HepG2 (cell line): ENCODE measurements around the gene NHSL1. TPM values are rescaled to one million over a fixed set of nuclear protein-coding genes. Genes with fewer than 3 reads are reported as not detected.
A peak's percentile ranks its signal among the peaks of the same experiment; 100 is the strongest.

Source experiments
- FOXK1 ChIP-seq: sonication (generic); formaldehyde crosslinking; IDR thresholded peaks from 2 replicates; pipeline ENCODE4 v1.4.0; 2020; ENCODE audit warnings: low read depth, missing genetic modification reagents, borderline replicate concordance
- GZF1 ChIP-seq: sonication (generic); formaldehyde crosslinking; IDR thresholded peaks from 2 replicates; pipeline ENCODE4 v1.5.1; 2020; ENCODE audit warnings: mild to moderate bottlenecking, missing genetic modification reagents
- ISX ChIP-seq: sonication (generic); formaldehyde crosslinking; conservative IDR thresholded peaks from 2 replicates; pipeline ENCODE4 v1.5.0; 2020; ENCODE audit warnings: missing genetic modification reagents
- ONECUT2 ChIP-seq: sonication (generic); formaldehyde crosslinking; IDR thresholded peaks from 2 replicates; pipeline ENCODE4 v1.4.0; 2020; ENCODE audit warnings: missing genetic modification reagents
- REL ChIP-seq: sonication (generic); formaldehyde crosslinking; conservative IDR thresholded peaks from 2 replicates; pipeline ENCODE4 v1.8.0; 2022; ENCODE audit warnings: mild to moderate bottlenecking, missing genetic modification reagents, moderate library complexity
- RFX3 ChIP-seq: IDR thresholded peaks from 2 replicates; pipeline ENCODE4 v1.6.1; 2016; ENCODE audit warnings: missing biosample characterization, missing genetic modification reagents
- SMYD3 ChIP-seq: sonication (generic); formaldehyde crosslinking; IDR thresholded peaks from 2 replicates; pipeline ENCODE4 v1.8.1; 2023; ENCODE audit warnings: mild to moderate bottlenecking, missing genetic modification reagents
- SP140L ChIP-seq: sonication (generic); formaldehyde crosslinking; IDR thresholded peaks from 2 replicates; pipeline ENCODE4 v1.4.0; 2020; ENCODE audit warnings: missing genetic modification reagents, borderline replicate concordance
- ZC3H13 ChIP-seq: sonication (generic); formaldehyde crosslinking; IDR thresholded peaks from 2 replicates; pipeline ENCODE4 v1.8.1; 2023; ENCODE audit warnings: mild to moderate bottlenecking, missing genetic modification reagents, moderate library complexity
- ZFP62 ChIP-seq: sonication (generic); formaldehyde crosslinking; IDR thresholded peaks from 2 replicates; pipeline ENCODE4 v1.4.0; 2020; ENCODE audit warnings: missing genetic modification reagents
- ZNF138 ChIP-seq: sonication (generic); formaldehyde crosslinking; IDR thresholded peaks from 2 replicates; pipeline ENCODE4 v1.5.0; 2020; ENCODE audit warnings: mild to moderate bottlenecking, low read depth, missing genetic modification reagents
- ZNF24 ChIP-seq: fragments of 450-650 bp; IDR thresholded peaks from 2 replicates; pipeline ENCODE4 v1.6.1; 2017; ENCODE audit warnings: antibody characterized with exemption, mild to moderate bottlenecking
- ZNF652 ChIP-seq: IDR thresholded peaks from 2 replicates; pipeline ENCODE4 v1.6.1; 2016; ENCODE audit warnings: low read depth, borderline replicate concordance
- ZNF790 ChIP-seq: sonication (generic); formaldehyde crosslinking; IDR thresholded peaks from 2 replicates; pipeline ENCODE4 v1.8.0; 2022; ENCODE audit warnings: missing genetic modification reagents, mild to moderate bottlenecking, borderline replicate concordance
- polyA plus RNA-seq, 8 experiments: library from polyadenylated mRNA; depleted of rRNA in 3 of 8; stranded (reverse) in 7 of 8; unstranded in 1 of 8; fragments of >200 nt; fragmentation: Illumina TruSeq in 4 of 8; extraction: Trizol in 4 of 8; gene quantifications; 2 replicates each; pipeline versions ENCODE4 v1.2.1 to v1.2.3, GENCODE V29; 2011 to 2016; ENCODE audit warnings: low read depth in 4 of 8, missing spikeins in 1 of 8, mixed read lengths in 1 of 8; ENCODE audit not compliant: insufficient read depth in 1 of 8
- total RNA-seq, 5 experiments: library from RNA; depleted of rRNA; stranded (reverse); fragments of >200 nt; fragmentation: Illumina TruSeq; extraction: Trizol; gene quantifications; 2 replicates each; pipeline ENCODE4 v1.2.3, GENCODE V29; 2016; ENCODE audit warnings: low read depth in 1 of 5
- TF ChIP-seq, protein P1 (sequence below), 2 experiments: fragments of 450-650 bp in 1 of 2; sonication (generic) in 1 of 2; formaldehyde crosslinking in 1 of 2; IDR thresholded peaks; 2 replicates each; pipeline versions ENCODE4 v1.6.1 to v1.8.0; 2016 to 2022; ENCODE audit warnings: antibody characterized with exemption in 1 of 2, mild to moderate bottlenecking in 1 of 2, missing genetic modification reagents in 1 of 2
- TF ChIP-seq, protein P2 (sequence below): sonication (generic); formaldehyde crosslinking; IDR thresholded peaks from 2 replicates; pipeline ENCODE4 v1.8.0; 2022; ENCODE audit warnings: mild to moderate bottlenecking, missing genetic modification reagents, moderate library complexity
- TF ChIP-seq, protein P3 (sequence below): sonication (generic); formaldehyde crosslinking; IDR thresholded peaks from 2 replicates; pipeline ENCODE4 v1.4.0; 2020; ENCODE audit warnings: missing genetic modification reagents, low read depth, mild to moderate bottlenecking, borderline replicate concordance

Gene NHSL1
- total and polyA plus RNA-seq, 2 of the 13 experiments (the other 11 are each of a cell fraction or from before 2014, with no cell fraction given), result 24.9 to 53.6 TPM

DNA sequence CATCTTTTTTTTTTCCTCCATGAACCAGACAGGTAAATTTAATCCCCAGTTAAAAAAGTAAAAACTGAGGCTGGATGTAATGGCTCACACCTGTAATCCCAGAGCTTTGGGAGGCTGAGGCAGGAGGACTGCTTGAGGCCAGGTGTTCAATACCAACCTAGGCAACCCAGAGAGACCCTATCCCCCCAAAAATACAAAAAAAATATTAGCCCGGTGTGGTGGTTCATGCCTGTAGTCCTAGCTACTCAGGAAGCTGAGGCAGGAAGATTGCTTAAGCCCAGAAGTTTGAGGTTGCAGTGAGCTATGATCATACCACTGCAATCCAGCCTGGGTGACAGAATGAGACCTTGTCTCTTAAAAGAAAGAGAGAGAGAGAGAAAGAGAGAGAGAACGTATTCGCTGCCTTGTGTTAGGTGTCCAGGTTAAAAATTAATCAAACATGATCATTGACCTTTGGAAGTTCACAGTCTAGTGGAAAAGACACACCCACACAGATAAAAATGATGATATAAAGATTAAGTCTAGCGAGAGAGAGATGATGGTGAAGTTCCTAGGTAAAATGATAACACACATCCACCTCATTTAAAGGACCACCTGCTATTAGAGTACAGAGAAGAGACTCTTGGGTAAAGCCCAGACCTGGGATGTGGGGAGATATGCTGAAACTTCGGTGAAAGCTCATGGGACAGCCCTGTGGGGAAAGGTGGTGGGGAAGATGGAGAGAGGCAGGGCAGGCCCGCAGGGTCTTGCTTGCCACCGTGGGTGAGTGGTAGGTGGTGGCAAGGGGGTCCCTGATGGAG lies 4.8 kb upstream of the NHSL1 start (continued):
- TF ChIP-seq, protein P1, sequence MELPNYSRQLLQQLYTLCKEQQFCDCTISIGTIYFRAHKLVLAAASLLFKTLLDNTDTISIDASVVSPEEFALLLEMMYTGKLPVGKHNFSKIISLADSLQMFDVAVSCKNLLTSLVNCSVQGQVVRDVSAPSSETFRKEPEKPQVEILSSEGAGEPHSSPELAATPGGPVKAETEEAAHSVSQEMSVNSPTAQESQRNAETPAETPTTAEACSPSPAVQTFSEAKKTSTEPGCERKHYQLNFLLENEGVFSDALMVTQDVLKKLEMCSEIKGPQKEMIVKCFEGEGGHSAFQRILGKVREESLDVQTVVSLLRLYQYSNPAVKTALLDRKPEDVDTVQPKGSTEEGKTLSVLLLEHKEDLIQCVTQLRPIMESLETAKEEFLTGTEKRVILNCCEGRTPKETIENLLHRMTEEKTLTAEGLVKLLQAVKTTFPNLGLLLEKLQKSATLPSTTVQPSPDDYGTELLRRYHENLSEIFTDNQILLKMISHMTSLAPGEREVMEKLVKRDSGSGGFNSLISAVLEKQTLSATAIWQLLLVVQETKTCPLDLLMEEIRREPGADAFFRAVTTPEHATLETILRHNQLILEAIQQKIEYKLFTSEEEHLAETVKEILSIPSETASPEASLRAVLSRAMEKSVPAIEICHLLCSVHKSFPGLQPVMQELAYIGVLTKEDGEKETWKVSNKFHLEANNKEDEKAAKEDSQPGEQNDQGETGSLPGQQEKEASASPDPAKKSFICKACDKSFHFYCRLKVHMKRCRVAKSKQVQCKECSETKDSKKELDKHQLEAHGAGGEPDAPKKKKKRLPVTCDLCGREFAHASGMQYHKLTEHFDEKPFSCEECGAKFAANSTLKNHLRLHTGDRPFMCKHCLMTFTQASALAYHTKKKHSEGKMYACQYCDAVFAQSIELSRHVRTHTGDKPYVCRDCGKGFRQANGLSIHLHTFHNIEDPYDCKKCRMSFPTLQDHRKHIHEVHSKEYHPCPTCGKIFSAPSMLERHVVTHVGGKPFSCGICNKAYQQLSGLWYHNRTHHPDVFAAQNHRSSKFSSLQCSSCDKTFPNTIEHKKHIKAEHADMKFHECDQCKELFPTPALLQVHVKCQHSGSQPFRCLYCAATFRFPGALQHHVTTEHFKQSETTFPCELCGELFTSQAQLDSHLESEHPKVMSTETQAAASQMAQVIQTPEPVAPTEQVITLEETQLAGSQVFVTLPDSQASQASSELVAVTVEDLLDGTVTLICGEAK (IDR thresholded peaks at IDR 0.05), result no peak
- TF ChIP-seq, protein P1 (CRISPR knock-in tag; IDR thresholded peaks at IDR 0.05), result no peak
- TF ChIP-seq ZNF24 (peak; percentile 6; the same call in 1 of the 2 replicates), ISX (CRISPR knock-in tag) (no peak), ZNF790 (CRISPR knock-in tag) (no peak), ZNF138 (CRISPR knock-in tag) (no peak), ZC3H13 (CRISPR knock-in tag) (no peak), SMYD3 (CRISPR knock-in tag) (peak; percentile 73; the same call in 1 of the 2 replicates), FOXK1 (CRISPR knock-in tag) (peak; percentile 71; the same call in 1 of the 2 replicates), GZF1 (CRISPR knock-in tag) (no peak), RFX3 (CRISPR knock-in tag) (no peak), REL (CRISPR knock-in tag) (no peak), ZNF652 (CRISPR knock-in tag) (peak; percentile 12; the same call in 1 of the 2 replicates), SP140L (peak; percentile 31; the same call in 1 of the 2 replicates), ZFP62 (CRISPR knock-in tag) (no peak), ONECUT2 (peak; percentile 13; the same call in 1 of the 2 replicates)
- TF ChIP-seq, protein P2, sequence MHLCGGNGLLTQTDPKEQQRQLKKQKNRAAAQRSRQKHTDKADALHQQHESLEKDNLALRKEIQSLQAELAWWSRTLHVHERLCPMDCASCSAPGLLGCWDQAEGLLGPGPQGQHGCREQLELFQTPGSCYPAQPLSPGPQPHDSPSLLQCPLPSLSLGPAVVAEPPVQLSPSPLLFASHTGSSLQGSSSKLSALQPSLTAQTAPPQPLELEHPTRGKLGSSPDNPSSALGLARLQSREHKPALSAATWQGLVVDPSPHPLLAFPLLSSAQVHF (CRISPR knock-in tag), result no peak
- TF ChIP-seq, protein P3, sequence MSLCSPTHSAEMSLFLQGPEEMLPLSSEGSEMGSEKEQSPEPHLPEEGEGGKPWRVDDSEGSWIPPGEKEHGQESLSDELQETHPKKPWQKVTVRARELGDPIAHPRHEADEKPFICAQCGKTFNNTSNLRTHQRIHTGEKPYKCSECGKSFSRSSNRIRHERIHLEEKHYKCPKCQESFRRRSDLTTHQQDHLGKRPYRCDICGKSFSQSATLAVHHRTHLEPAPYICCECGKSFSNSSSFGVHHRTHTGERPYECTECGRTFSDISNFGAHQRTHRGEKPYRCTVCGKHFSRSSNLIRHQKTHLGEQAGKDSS, result no peak
